Measurements from ENCODE around the gene OR2A25.

The OR2A25 gene, protein sequence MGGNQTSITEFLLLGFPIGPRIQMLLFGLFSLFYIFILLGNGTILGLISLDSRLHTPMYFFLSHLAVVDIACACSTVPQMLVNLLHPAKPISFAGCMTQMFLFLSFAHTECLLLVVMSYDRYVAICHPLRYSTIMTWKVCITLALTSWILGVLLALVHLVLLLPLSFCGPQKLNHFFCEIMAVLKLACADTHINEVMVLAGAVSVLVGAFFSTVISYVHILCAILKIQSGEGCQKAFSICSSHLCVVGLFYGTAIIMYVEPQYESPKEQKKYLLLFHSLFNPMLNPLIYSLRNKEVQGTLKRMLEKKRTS

DNA sequence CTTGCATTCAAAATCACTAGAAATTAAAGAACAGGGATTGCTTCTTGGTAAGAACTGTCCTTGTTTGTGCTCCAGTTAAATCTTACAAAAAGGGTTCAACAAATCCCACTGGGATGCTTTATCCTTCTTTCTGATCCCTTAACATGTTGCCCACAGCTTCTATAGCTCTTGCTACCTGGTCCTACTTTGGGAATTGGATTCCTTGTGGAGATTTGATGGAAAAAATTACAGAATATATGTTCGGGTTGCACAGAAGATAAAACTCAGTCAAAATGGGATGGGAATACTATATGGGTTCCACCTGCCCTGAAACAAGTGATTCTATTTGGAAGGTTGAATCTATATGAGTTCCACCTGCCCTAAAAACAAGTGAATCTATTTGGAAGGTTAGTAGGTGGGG lies at the start of gene OR2A25:
TSS of gene OR2A25 (plus strand) at position 301 of the 400 bp plus-strand sequence. CDS start 4,409 bp downstream, outside the sequence.
- H3K9me3 ChIP-seq (ENCODE audit: control insufficient read depth, low read length): no peaks in the 10 kb centered on the region
- H3K36me3 ChIP-seq (ENCODE audit: control insufficient read depth, insufficient read depth, low read length): no peaks in the 10 kb centered on the region
- no peak within 1 kb of the TSS for H3K4me3 ChIP-seq (ENCODE audit: low read length)
- no peaks in the 10 kb centered on the region for H3K27me3 ChIP-seq (ENCODE audit: control insufficient read depth, insufficient read depth, low read length)
- H3K4me1 ChIP-seq (ENCODE audit: control insufficient read depth, insufficient read depth, low read length): no peaks in the 10 kb centered on the region
- no peak within 1 kb of the TSS for H3K9ac ChIP-seq (ENCODE audit: low read length)

DNA sequence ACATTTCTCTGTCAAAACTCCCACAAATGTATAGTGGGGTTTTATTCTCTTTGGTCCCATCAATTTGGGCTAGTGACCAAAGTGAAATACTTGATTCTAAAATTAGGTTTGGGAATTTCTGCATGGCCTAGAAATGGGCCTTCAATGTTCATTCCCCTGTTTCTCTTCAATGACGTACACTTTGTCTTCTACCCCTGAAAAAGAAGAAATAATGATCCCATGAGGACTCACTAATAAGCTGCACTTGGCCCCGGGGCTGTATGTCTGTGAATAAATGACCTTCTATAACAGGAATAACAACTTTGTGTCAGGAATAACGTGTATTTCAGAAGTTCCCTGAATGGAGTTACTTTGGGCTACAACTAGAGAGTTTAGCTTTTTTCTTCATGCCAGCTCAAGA lies 49.3 kb upstream of the OR2A25 start:
- no peaks in the 10 kb centered on the region for H3K27me3 ChIP-seq (ENCODE audit: control insufficient read depth, insufficient read depth, low read length)
- H3K9ac ChIP-seq (ENCODE audit: low read length): no peak overlapping the region
- H3K9me3 ChIP-seq (ENCODE audit: control insufficient read depth, low read length): no peaks in the 10 kb centered on the region
- H3K36me3 ChIP-seq (ENCODE audit: control insufficient read depth, insufficient read depth, low read length): no peaks in the 10 kb centered on the region
- H3K4me3 ChIP-seq (ENCODE audit: low read length): no peak overlapping the region
- H3K4me1 ChIP-seq (ENCODE audit: control insufficient read depth, insufficient read depth, low read length): no peaks in the 10 kb centered on the region

DNA sequence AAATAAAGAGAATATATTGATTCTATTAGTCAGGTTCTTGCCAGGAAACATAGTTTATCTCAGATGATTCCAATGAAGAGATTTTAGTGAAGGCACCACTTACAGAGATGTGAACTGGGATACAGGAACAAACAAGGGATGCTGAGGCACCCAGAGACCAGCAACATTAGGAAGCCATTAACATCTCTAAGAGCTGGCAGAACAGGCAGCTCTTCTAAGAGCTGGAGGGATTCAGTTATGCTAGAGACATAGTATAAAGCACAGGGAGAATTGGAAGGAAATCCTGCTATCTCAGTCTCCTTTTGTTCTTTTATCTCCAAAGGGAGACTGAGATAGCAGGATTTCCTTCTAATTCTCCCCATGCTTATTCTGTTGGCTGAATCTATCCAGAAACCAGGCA lies 47.4 kb upstream of the OR2A25 start:
- H3K36me3 ChIP-seq (ENCODE audit: control insufficient read depth, insufficient read depth, low read length): no peaks in the 10 kb centered on the region
- H3K9me3 ChIP-seq (ENCODE audit: control insufficient read depth, low read length): no peaks in the 10 kb centered on the region
- no peaks in the 10 kb centered on the region for H3K4me1 ChIP-seq (ENCODE audit: control insufficient read depth, insufficient read depth, low read length)
- no peak overlapping the region for H3K4me3 ChIP-seq (ENCODE audit: low read length)
- H3K27me3 ChIP-seq (ENCODE audit: control insufficient read depth, insufficient read depth, low read length): no peaks in the 10 kb centered on the region
- no peak overlapping the region for H3K9ac ChIP-seq (ENCODE audit: low read length)

DNA sequence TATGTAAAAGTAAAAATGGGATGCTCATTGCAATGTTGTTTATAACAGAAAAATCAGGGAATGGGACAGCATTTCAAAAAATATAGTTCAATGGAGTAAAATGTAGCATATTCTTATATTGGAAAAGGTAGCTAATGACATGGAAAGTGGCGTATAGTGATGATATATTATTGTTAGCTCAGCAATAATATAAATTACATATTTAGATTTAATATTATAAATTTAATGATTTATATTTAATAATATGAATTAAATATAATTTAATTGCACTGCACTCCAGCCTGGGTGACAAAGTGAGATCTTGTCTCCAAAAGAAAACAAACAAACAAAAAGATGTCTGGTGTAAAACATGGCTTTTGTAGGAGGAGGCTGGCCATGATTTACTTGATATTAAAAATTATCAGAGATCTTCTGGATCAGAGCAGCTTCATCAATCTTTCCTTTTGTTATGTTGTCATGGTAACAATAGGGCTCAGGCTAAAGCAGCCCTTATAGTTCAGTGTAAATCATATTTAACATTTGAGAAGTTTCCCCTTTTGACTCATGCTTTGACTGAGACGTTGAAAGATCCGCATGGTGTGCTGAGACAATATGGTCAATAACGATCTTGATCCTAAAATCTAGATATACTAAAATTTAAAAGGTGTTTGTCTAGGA lies 46.3 kb upstream of the OR2A25 start:
- H3K36me3 ChIP-seq (ENCODE audit: control insufficient read depth, insufficient read depth, low read length): no peaks in the 10 kb centered on the region
- H3K4me3 ChIP-seq (ENCODE audit: low read length): no peak overlapping the region
- no peak overlapping the region for H3K9ac ChIP-seq (ENCODE audit: low read length)
- H3K27me3 ChIP-seq (ENCODE audit: control insufficient read depth, insufficient read depth, low read length): no peaks in the 10 kb centered on the region
- H3K9me3 ChIP-seq (ENCODE audit: control insufficient read depth, low read length): no peaks in the 10 kb centered on the region
- H3K4me1 ChIP-seq (ENCODE audit: control insufficient read depth, insufficient read depth, low read length): no peaks in the 10 kb centered on the region

DNA sequence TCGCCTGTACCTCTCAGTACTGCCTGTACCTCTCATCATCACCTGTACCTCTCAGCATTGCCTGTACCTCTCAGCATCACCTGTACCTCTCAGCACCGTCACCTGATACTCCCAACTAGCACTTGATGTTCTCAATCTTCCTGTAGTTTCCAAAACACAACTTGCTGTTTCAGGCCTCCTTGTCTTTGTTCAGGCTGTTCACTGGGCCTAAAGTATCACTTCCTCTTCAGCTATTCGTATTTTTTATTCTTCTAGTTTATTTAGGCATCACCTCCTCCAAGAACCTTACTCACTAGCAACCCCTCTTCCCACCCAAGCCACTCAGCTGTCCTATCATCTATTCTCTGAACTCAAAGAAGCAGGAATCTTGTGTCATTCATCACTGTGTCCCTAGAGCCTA lies 45.4 kb upstream of the OR2A25 start:
- no peak overlapping the region for H3K9ac ChIP-seq (ENCODE audit: low read length)
- H3K9me3 ChIP-seq (ENCODE audit: control insufficient read depth, low read length): no peaks in the 10 kb centered on the region
- H3K4me1 ChIP-seq (ENCODE audit: control insufficient read depth, insufficient read depth, low read length): no peaks in the 10 kb centered on the region
- H3K36me3 ChIP-seq (ENCODE audit: control insufficient read depth, insufficient read depth, low read length): no peaks in the 10 kb centered on the region
- H3K4me3 ChIP-seq (ENCODE audit: low read length): no peak overlapping the region
- no peaks in the 10 kb centered on the region for H3K27me3 ChIP-seq (ENCODE audit: control insufficient read depth, insufficient read depth, low read length)

DNA sequence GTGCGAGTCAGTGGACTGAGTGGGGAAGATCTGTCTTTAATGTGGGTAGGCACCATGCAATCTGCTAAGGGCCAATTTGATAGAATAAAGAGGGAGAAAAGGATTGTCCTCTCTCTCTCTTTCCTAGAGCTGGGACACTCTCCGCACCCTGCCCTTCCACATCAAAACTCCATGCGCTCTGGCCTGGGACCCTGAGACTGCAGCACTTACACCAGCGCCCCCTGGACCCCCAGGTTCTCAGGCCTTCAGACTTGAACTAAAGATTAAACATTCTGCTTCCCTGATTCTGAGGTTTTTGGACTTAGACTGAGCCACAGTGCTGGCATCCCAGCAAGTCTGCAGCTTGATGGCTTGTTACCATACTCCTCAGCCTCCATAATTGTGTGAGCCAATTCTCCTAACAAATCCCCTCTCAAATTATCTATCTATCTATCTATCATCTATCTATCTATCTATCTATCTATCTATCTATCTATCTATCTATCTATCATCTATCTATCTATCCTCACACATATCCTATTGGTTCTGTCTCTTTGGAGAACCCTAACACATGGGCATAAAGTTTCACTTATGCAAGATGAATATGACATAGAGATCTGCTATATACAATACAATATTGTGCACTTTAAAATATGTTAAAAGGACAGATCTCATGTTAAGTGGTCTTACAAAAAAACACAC lies 43.3 kb upstream of the OR2A25 start:
- H3K4me3 ChIP-seq (ENCODE audit: low read length): no peak overlapping the region
- no peak overlapping the region for H3K9ac ChIP-seq (ENCODE audit: low read length)
- H3K36me3 ChIP-seq (ENCODE audit: control insufficient read depth, insufficient read depth, low read length): no peaks in the 10 kb centered on the region
- H3K9me3 ChIP-seq (ENCODE audit: control insufficient read depth, low read length): no peaks in the 10 kb centered on the region
- no peaks in the 10 kb centered on the region for H3K4me1 ChIP-seq (ENCODE audit: control insufficient read depth, insufficient read depth, low read length)
- H3K27me3 ChIP-seq (ENCODE audit: control insufficient read depth, insufficient read depth, low read length): no peaks in the 10 kb centered on the region

DNA sequence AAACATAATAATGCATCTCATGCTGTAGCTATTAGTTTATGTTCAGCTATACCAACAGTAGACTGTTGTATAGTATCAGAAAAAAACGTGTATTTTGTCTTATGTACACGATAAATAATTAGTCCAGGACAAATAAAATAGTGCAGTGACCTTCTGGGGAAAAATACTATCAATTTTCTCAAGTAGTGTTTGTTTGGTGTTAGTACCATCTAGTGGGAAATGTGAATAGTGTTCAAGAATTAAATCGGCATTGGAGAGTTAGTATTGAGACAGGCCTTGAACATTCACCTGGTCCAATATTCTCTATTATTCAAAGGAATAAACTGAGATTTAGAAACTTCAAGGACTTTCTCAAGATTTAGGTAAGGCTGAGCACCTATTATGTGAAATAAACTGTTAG lies 42.5 kb upstream of the OR2A25 start:
- Histone ChIP-seq H3K4me3 (ENCODE audit: low read length) (no peak overlapping the region), H3K36me3 (ENCODE audit: control insufficient read depth, insufficient read depth, low read length) (no peaks in the 10 kb centered on the region), H3K27me3 (ENCODE audit: control insufficient read depth, insufficient read depth, low read length) (no peaks in the 10 kb centered on the region), H3K9ac (ENCODE audit: low read length) (no peak overlapping the region), H3K4me1 (ENCODE audit: control insufficient read depth, insufficient read depth, low read length) (no peaks in the 10 kb centered on the region), H3K9me3 (ENCODE audit: control insufficient read depth, low read length) (no peaks in the 10 kb centered on the region)

DNA sequence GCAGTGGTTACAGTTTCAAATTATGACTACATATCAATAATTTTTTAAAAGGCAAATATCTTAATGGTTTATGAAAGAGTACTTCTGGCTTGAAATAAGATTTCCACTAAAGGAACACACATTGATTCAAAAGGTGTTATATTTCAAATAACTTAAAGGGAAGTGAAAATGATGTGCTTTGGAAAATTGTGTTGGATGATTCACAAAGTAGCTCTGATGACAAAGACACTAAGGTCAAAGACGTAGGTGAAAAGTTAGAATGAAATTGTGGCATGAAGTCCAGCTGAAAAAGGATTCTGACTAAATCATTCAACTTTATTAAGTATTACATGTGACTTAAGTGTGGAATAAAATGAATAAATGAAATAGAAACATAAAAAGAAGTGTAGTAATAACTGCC lies 41.6 kb upstream of the OR2A25 start:
- Histone ChIP-seq H3K9me3 (ENCODE audit: control insufficient read depth, low read length) (no peaks in the 10 kb centered on the region), H3K4me3 (ENCODE audit: low read length) (no peak overlapping the region), H3K27me3 (ENCODE audit: control insufficient read depth, insufficient read depth, low read length) (no peaks in the 10 kb centered on the region), H3K9ac (ENCODE audit: low read length) (no peak overlapping the region), H3K36me3 (ENCODE audit: control insufficient read depth, insufficient read depth, low read length) (no peaks in the 10 kb centered on the region), H3K4me1 (ENCODE audit: control insufficient read depth, insufficient read depth, low read length) (no peaks in the 10 kb centered on the region)

DNA sequence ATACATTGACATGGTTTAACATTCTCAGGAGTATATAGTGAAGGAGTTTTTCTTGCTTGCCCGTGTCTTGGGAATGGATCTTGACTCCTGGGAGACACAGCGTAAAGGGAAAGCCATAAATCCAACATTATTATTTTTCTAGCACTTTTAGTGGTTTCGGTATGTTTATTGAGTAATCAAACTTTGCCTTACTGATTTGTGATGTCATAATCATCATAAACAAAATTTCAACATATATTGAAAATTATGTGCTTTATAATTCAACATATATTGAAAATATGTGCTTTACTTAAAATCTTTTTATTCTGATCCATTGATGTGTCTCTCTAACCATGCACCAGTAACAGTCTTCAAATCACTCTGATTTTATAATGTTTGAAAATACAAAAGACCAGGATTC lies 41.1 kb upstream of the OR2A25 start:
- Histone ChIP-seq H3K36me3 (ENCODE audit: control insufficient read depth, insufficient read depth, low read length) (no peaks in the 10 kb centered on the region), H3K27me3 (ENCODE audit: control insufficient read depth, insufficient read depth, low read length) (no peaks in the 10 kb centered on the region), H3K4me3 (ENCODE audit: low read length) (no peak overlapping the region), H3K9me3 (ENCODE audit: control insufficient read depth, low read length) (no peaks in the 10 kb centered on the region), H3K4me1 (ENCODE audit: control insufficient read depth, insufficient read depth, low read length) (no peaks in the 10 kb centered on the region), H3K9ac (ENCODE audit: low read length) (no peak overlapping the region)

DNA sequence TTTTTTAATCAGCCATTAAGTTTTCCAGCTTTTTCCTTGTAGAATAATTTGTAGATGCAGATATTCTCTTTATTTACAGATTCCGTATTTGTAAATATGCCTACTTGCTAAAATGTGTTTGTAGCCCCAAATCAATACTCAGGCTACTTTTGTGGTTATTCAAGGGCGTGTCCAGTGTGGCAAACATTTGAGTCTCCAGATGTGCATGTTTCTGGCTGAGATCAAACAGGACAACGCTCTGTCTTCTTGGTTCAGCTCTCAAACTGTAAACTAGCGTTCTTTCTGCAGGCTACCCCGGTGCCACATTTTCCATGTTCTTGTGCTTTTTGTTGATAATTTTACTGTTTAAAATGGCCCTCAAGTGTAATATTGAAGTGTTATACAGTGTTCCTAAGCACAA lies 37.1 kb upstream of the OR2A25 start:
- no peak overlapping the region for H3K9ac ChIP-seq (ENCODE audit: low read length)
- H3K27me3 ChIP-seq (ENCODE audit: control insufficient read depth, insufficient read depth, low read length): no peaks in the 10 kb centered on the region
- H3K4me1 ChIP-seq (ENCODE audit: control insufficient read depth, insufficient read depth, low read length): no peaks in the 10 kb centered on the region
- H3K36me3 ChIP-seq (ENCODE audit: control insufficient read depth, insufficient read depth, low read length): no peaks in the 10 kb centered on the region
- no peaks in the 10 kb centered on the region for H3K9me3 ChIP-seq (ENCODE audit: control insufficient read depth, low read length)
- no peak overlapping the region for H3K4me3 ChIP-seq (ENCODE audit: low read length)

DNA sequence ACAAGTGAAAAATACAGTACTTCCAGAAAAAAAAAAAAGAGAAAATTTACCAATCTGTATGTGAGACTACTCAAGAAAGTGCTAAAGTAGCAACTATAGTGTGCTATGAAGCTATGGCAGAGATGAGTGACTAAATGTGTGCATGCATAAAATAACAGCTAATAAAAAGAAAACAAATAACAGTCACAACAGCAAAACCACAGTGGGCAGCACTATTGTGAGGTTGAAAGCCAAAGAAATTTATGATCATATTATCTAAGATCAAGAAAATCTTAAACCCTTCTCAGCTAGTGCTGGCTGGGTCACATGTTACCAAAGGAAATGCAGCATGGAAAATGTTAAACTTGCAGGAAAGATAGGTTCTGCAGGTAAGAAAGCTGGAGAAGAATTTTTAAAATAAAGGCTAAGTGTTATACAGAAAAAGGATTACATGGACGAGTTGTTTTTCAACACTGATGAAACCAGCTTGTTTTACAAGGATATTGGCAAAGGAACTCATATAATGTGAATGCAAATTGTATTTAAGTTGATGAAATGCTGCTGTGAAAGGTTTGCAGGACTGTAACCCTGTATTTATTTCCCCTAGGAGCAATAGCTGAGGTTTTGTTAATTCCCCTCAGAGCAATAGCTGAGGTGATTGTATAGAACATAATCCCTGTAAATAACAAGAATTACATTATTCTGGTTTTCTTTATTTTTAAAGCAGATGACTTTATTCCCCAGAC lies 36.5 kb upstream of the OR2A25 start:
- no peak overlapping the region for H3K4me3 ChIP-seq (ENCODE audit: low read length)
- no peaks in the 10 kb centered on the region for H3K36me3 ChIP-seq (ENCODE audit: control insufficient read depth, insufficient read depth, low read length)
- H3K9ac ChIP-seq (ENCODE audit: low read length): no peak overlapping the region
- no peaks in the 10 kb centered on the region for H3K27me3 ChIP-seq (ENCODE audit: control insufficient read depth, insufficient read depth, low read length)
- no peaks in the 10 kb centered on the region for H3K4me1 ChIP-seq (ENCODE audit: control insufficient read depth, insufficient read depth, low read length)
- H3K9me3 ChIP-seq (ENCODE audit: control insufficient read depth, low read length): no peaks in the 10 kb centered on the region

DNA sequence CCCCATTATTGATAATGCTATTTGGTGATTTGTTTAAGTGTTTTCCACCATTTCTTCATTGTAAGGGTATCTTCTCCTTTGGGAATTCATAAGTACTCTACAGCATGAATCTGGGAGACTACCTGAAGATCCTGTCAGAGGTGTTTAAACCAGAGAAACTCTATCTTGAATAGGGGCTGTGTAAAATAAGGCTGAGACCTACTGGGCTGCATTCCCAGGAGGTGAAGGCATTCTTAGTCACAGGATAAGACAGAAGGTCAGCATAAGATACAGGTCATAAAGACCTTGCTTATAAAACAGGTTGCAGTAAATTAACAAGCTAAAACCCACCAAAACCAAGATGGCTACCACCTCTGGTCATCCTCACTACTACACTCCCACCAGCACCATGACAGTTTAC lies 34.2 kb upstream of the OR2A25 start:
- no peak overlapping the region for H3K9ac ChIP-seq (ENCODE audit: low read length)
- no peak overlapping the region for H3K4me3 ChIP-seq (ENCODE audit: low read length)
- no peaks in the 10 kb centered on the region for H3K36me3 ChIP-seq (ENCODE audit: control insufficient read depth, insufficient read depth, low read length)
- no peaks in the 10 kb centered on the region for H3K27me3 ChIP-seq (ENCODE audit: control insufficient read depth, insufficient read depth, low read length)
- H3K4me1 ChIP-seq (ENCODE audit: control insufficient read depth, insufficient read depth, low read length): no peaks in the 10 kb centered on the region
- no peaks in the 10 kb centered on the region for H3K9me3 ChIP-seq (ENCODE audit: control insufficient read depth, low read length)
